ENCODE results near the gene PCBP3. TPM values are rescaled to one million over a fixed set of nuclear protein-coding genes. Genes with fewer than 3 reads are reported as not detected.

PCBP3 gene
- total RNA-seq, 1 donor = 2.2 TPM

DNA sequence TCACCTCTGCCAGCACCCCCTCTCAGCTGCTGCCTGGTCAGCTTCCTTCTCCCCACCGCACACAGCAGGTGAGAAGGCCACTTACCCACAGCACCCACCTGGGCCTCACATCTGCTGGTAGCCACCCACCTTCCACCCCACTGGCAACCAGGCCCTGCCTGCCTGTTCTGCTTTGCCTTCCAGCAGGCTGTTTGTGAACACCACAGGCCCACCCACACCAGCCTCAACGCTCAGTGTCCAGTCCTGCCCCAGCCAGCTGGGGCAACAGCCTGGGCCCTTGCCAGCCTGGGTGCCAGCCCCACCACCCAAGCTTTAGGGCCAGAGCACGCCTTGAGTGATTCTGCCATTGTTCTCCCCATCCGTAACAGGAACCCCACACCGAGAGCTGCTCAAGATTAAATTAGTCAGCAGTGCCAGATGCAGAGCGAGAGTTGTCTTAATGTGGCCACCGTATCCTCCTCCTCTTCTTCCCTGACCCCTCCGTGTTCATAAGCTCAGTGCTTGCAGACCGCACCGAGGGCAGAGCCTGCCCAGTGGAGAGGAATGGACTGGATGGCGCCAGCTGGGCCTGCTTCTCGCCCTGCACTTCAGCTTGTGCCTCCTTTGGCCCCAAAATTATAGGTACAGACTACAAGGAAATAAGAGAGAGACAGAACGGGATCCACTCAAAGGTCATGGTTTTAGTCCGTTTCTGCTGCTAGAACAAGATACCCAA, 217.8 kb downstream of the PCBP3 start:
- Histone ChIP-seq H3K4me1 (ENCODE audit: insufficient read depth, low read length) (no peaks in the 10 kb centered on the region), H3K27me3 (ENCODE audit: insufficient read depth, low read length) (no peaks in the 10 kb centered on the region), H3K4me3 (ENCODE audit: low read length) (no peak overlapping the region), H3K9me3 (ENCODE audit: low read depth, low read length) (no peaks in the 10 kb centered on the region)

- Histone ChIP-seq H3K4me1 (ENCODE audit: insufficient read depth, low read length) (no peaks in the 10 kb centered on the region), H3K27me3 (ENCODE audit: insufficient read depth, low read length) (no peaks in the 10 kb centered on the region), H3K4me3 (ENCODE audit: low read length) (no peak overlapping the region), H3K9me3 (ENCODE audit: low read depth, low read length) (no peaks in the 10 kb centered on the region)
Measured at GRCh38 chr21:45862543-45863207, 219.2 kb downstream of the PCBP3 start.

DNA sequence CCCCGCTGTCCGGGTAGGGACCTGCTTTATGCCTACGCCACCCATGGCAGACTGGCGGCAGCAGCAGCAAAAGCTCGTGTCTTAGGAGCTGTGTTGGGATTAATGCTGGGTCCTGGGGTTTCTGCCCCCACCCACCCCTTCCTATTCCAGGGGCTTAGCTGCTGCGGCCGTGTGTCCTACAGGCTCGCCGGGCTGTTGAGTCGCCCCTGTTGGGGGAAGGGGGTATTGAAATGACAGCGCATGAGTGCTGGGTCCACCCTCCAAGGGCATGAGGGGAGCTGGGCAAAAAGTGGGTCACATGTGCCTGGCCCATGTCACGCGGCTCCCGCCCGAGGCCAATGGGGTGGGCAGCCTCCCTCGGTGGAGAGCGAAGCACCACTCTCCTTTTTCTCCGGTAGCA, 219.7 kb downstream of the PCBP3 start:
- H3K9me3 ChIP-seq (ENCODE audit: low read depth, low read length) = no peaks in the 10 kb centered on the region

DNA sequence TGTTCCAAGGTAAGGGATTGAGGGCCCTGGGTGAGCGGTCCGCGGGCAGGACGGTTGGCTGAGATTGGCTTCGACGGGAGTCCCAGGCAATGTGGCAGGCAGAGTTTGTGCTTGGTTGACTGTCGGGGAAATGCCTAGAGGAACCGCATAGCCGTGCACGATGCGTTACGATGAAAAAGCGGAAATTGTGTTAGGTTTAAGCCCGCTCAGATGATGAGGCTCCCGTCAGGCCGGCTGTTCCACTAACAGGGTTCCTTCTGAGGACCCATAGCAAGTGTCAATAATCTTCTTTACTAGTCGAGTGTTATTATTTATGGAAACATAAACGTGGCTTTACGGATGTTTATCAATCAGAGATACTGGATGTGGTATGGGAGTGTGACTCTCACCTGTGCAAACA, 220.2 kb downstream of the PCBP3 start:
- no peaks in the 10 kb centered on the region for H3K9me3 ChIP-seq (ENCODE audit: low read depth, low read length)
- H3K4me3 ChIP-seq (ENCODE audit: low read length) = no peak overlapping the region
- H3K27me3 ChIP-seq (ENCODE audit: insufficient read depth, low read length) = no peaks in the 10 kb centered on the region

More for the DNA sequence above, 219.7 kb downstream of the PCBP3 start:
- Histone ChIP-seq H3K4me1 (ENCODE audit: insufficient read depth, low read length) (no peaks in the 10 kb centered on the region), H3K4me3 (ENCODE audit: low read length) (no peak overlapping the region), H3K27me3 (ENCODE audit: insufficient read depth, low read length) (no peaks in the 10 kb centered on the region)

DNA sequence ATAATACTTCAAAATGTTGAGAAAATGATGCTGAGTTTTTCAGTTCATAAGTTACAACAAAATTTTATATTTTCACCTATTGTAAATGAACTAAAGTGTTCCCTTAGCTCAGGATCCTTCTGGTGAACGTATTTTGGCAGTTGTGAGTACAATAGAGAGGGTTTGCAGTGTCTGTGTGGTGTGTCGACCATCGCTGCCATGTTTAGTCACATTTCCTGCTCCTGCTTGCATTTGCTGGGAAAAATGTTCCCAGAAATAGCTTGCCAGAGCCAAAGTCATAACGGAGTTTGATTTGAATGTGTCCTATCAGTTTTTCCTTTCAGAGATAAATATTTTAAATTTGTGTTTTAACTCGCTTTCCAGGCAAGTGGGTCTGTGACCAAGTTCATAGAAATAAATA, 220.9 kb downstream of the PCBP3 start:
- no peaks in the 10 kb centered on the region for H3K27me3 ChIP-seq (ENCODE audit: insufficient read depth, low read length)
- H3K4me1 ChIP-seq (ENCODE audit: insufficient read depth, low read length) = no peaks in the 10 kb centered on the region
- H3K9me3 ChIP-seq (ENCODE audit: low read depth, low read length) = no peaks in the 10 kb centered on the region
- H3K4me3 ChIP-seq (ENCODE audit: low read length) = no peak overlapping the region

More for the DNA sequence above, 220.2 kb downstream of the PCBP3 start:
- no peaks in the 10 kb centered on the region for H3K4me1 ChIP-seq (ENCODE audit: insufficient read depth, low read length)

DNA sequence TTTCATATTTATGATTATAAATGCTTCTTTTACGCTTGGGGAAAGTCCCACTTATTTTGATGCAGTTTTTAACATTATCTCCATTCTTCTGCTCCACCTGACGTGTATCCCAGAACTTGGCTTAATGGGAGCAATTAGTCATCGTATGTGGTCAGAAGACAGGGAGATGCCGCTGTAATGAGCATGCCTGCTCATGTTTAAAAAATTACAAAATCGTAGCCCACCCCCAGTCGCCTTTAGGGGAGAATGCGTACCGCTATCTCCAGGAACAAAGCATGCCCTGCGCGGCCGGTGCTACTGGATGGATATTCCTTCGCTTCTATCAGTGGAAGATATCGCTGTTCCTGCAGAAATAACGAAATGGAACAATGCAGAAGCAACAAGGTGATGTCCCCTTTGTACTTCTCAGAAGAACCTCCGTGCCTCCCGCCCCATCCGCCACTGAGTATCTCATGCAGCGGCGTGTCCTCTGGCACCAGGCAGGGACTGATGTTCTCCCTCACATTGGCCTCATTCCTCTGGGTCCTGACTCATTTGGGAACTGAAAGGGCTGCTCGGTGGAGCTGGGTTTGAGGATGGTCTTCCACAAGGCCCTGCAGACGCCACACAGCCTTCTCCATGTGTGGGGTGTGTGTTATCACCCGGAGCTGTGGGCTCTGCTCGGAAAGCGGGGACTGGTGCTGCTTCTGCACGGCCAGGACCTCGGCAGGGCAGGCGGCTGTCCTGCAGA, 221.7 kb downstream of the PCBP3 start:
- no peak overlapping the region for H3K4me3 ChIP-seq (ENCODE audit: low read length)
- no peaks in the 10 kb centered on the region for H3K4me1 ChIP-seq (ENCODE audit: insufficient read depth, low read length)
- no peaks in the 10 kb centered on the region for H3K27me3 ChIP-seq (ENCODE audit: insufficient read depth, low read length)
- no peaks in the 10 kb centered on the region for H3K9me3 ChIP-seq (ENCODE audit: low read depth, low read length)

DNA sequence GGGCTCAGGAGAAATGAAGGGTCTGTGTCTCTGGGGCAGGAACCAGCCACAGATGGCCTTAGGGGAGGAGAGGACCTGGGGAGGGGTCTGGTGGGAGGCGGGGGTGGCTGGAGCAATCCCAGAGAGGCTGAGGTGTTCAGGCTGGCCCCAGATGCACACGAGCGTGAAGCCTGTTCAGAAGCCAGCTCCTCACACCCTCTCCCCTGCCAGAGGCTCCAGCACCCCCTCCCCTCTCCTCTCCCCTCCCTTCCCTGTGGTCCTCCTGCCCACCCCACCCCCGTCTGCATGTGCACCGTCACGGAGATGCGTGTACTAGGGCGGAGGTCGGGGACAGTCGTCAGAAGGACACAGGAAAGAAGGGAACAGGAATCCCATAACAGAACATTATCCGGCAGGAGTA, 223.0 kb downstream of the PCBP3 start:
- H3K4me1 ChIP-seq (ENCODE audit: insufficient read depth, low read length) = no peaks in the 10 kb centered on the region
- no peaks in the 10 kb centered on the region for H3K9me3 ChIP-seq (ENCODE audit: low read depth, low read length)
- H3K27me3 ChIP-seq (ENCODE audit: insufficient read depth, low read length) = no peaks in the 10 kb centered on the region
- H3K4me3 ChIP-seq (ENCODE audit: low read length) = no peak overlapping the region

- no peaks in the 10 kb centered on the region for H3K27me3 ChIP-seq (ENCODE audit: insufficient read depth, low read length)
- H3K9me3 ChIP-seq (ENCODE audit: low read depth, low read length) = no peaks in the 10 kb centered on the region
- no peaks in the 10 kb centered on the region for H3K4me1 ChIP-seq (ENCODE audit: insufficient read depth, low read length)
- no peak overlapping the region for H3K4me3 ChIP-seq (ENCODE audit: low read length)
Measured at GRCh38 chr21:45867041-45867666, 223.6 kb downstream of the PCBP3 start.

DNA sequence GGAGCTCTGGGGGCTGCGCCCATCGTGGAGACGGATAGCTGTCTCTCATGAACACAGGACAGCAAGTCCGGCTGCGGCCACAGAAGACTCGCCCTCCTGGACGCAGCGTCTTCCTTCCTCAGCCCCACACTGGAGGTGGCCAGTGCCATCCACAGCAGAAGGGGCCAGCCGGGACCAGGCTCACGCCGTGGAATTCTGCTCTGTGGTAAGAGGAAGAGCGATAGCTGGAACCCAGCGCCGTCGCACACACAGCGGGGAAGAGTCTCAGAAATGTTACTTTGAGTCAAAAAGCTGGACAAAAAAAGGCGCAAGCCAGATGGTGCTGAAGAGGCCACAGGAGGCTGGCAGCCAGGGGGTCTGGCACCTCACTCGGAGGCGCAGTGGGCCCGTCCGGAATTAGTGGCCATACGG, 224.2 kb downstream of the PCBP3 start:
- Histone ChIP-seq H3K4me3 (ENCODE audit: low read length) (no peak overlapping the region), H3K9me3 (ENCODE audit: low read depth, low read length) (no peaks in the 10 kb centered on the region), H3K27me3 (ENCODE audit: insufficient read depth, low read length) (no peaks in the 10 kb centered on the region), H3K4me1 (ENCODE audit: insufficient read depth, low read length) (no peaks in the 10 kb centered on the region)

DNA sequence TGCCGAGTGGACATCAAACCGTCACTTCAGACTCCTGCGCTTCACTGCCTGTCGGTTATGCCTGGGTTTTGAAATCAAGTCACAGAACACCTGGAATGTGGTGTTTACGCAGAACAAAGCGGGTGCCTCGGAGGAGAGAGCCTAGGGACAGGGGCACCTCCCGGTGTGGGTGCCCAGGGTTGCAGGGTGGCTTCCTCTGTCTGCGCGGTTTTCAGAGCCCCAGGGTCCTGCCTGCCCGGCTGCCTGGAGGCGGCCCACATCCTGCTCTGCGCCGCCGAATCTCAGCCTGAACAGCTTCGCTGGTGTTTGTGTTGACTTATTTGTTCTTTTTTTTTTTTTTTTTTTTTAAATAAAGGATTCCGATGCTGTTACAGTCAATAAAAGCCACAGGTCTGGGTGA, 224.6 kb downstream of the PCBP3 start:
- no peaks in the 10 kb centered on the region for H3K4me1 ChIP-seq (ENCODE audit: insufficient read depth, low read length)
- no peaks in the 10 kb centered on the region for H3K27me3 ChIP-seq (ENCODE audit: insufficient read depth, low read length)
- H3K4me3 ChIP-seq (ENCODE audit: low read length) = no peak overlapping the region
- H3K9me3 ChIP-seq (ENCODE audit: low read depth, low read length) = no peaks in the 10 kb centered on the region

DNA sequence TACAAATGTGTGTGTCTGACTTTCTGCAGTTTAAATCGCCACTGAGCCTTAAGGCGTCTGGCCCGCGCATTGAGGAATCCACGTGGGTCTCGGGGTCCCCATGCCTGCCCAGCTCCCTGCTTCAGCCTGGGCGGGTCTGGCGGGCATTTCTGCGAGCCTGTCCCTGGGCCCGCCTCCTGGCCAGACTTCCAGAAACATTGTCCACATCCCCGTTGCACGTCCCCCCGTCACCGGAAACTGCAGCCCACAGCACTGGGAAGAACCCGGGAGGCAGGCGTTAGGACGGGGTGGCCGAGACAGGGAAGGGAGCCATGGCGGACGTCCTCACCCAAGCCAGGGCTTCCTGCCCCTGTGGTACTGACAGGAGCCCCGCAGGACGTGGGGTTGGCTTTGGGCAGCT, 225.0 kb downstream of the PCBP3 start:
- H3K27me3 ChIP-seq (ENCODE audit: insufficient read depth, low read length) = no peaks in the 10 kb centered on the region
- no peaks in the 10 kb centered on the region for H3K9me3 ChIP-seq (ENCODE audit: low read depth, low read length)
- no peak overlapping the region for H3K4me3 ChIP-seq (ENCODE audit: low read length)
- H3K4me1 ChIP-seq (ENCODE audit: insufficient read depth, low read length) = no peaks in the 10 kb centered on the region

- H3K27me3 ChIP-seq (ENCODE audit: insufficient read depth, low read length) = no peaks in the 10 kb centered on the region
- no peak overlapping the region for H3K4me3 ChIP-seq (ENCODE audit: low read length)
- H3K9me3 ChIP-seq (ENCODE audit: low read depth, low read length) = no peaks in the 10 kb centered on the region
- no peaks in the 10 kb centered on the region for H3K4me1 ChIP-seq (ENCODE audit: insufficient read depth, low read length)
Measured at GRCh38 chr21:45869121-45870007, 225.8 kb downstream of the PCBP3 start.

DNA sequence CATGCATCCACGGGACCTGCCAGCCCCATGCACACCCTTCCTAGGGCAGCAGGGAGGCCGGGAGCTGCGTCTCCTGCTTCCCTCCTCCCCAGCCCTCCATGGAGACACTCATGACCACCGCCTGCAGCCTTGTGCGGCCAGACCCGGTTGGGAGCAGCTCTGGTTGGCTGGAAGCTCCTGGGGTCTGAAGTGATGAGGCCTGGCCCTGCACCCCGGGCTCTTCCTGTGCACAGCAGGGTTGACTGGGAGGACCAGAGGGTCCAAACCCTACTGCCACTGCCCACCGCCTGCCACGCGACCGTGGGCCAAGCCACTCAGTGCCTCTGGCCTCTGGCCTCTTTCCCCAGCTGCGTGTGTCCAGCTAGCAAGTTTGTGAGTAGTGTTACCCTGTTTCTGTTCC, 226.9 kb downstream of the PCBP3 start:
- Histone ChIP-seq H3K27me3 (ENCODE audit: insufficient read depth, low read length) (no peaks in the 10 kb centered on the region), H3K4me1 (ENCODE audit: insufficient read depth, low read length) (no peaks in the 10 kb centered on the region), H3K9me3 (ENCODE audit: low read depth, low read length) (no peaks in the 10 kb centered on the region), H3K4me3 (ENCODE audit: low read length) (no peak overlapping the region)

GRCh38 chr21:45870851-45871615, 227.5 kb downstream of the PCBP3 start:
- no peaks in the 10 kb centered on the region for H3K27me3 ChIP-seq (ENCODE audit: insufficient read depth, low read length)
- H3K4me1 ChIP-seq (ENCODE audit: insufficient read depth, low read length) = no peaks in the 10 kb centered on the region
- no peak overlapping the region for H3K4me3 ChIP-seq (ENCODE audit: low read length)
- H3K9me3 ChIP-seq (ENCODE audit: low read depth, low read length) = no peaks in the 10 kb centered on the region

All from mononuclear cell (primary cell).